GM21529 (cell line): ENCODE data around the gene MCRIP2.

ENCODE experiments used
- ATAC-seq: cut with Tn5 transposase; IDR thresholded peaks from one replicate; pipeline ENCODE4 v1.9.1; 2021; ENCODE audit not compliant: unreplicated experiment

Gene MCRIP2

GRCh38 chr16:647173-647902, 5.7 kb downstream of the MCRIP2 start:
- no peak for ATAC-seq

GRCh38 chr16:648071-648780, 6.6 kb downstream of the MCRIP2 start:
- peak; percentile 1 for ATAC-seq

GRCh38 chr16:648781-649589, 7.4 kb downstream of the MCRIP2 start, which contains the start of gene WDR90:
Gene WDR90, plus strand, starts transcription at chr16:649365. Its CDS starts 52 bp downstream, at chr16:649417.
- ATAC-seq: peak; percentile 62

- ATAC-seq: peak; percentile 7
Observed at GRCh38 chr16:649631-650030, 8.0 kb downstream of the MCRIP2 start.

GRCh38 chr16:651844-652243, 10.2 kb downstream of the MCRIP2 start:
- no peak for ATAC-seq

- no peak for ATAC-seq
Observed at GRCh38 chr16:652454-653305, 11.1 kb downstream of the MCRIP2 start.

GRCh38 chr16:654034-654433, 12.4 kb downstream of the MCRIP2 start:
- ATAC-seq: no peak

GRCh38 chr16:657487-657886, 15.9 kb downstream of the MCRIP2 start:
- ATAC-seq: no peak

GRCh38 chr16:658679-659571, 17.3 kb downstream of the MCRIP2 start:
- ATAC-seq: no peak

- ATAC-seq: no peak
Observed at GRCh38 chr16:659618-660017, 18.0 kb downstream of the MCRIP2 start.

GRCh38 chr16:660132-660458, 18.5 kb downstream of the MCRIP2 start:
- no peak for ATAC-seq

GRCh38 chr16:660459-661183, 19.0 kb downstream of the MCRIP2 start:
- peak; percentile 68 for ATAC-seq

- no peak for ATAC-seq
Observed at GRCh38 chr16:661184-661821, 19.7 kb downstream of the MCRIP2 start.

GRCh38 chr16:662095-662494, 20.5 kb downstream of the MCRIP2 start:
- ATAC-seq: no peak

- ATAC-seq: no peak
Observed at GRCh38 chr16:662597-662996, 21.0 kb downstream of the MCRIP2 start.

- no peak for ATAC-seq
Observed at GRCh38 chr16:666572-666971, 24.9 kb downstream of the MCRIP2 start.

GRCh38 chr16:667113-667779, 25.6 kb downstream of the MCRIP2 start:
- no peak for ATAC-seq
